ENCODE results near the gene UBE2E1. TPM values are rescaled to one million over a fixed set of nuclear protein-coding genes. Genes with fewer than 3 reads are reported as not detected.

UBE2E1 gene
- total and polyA plus RNA-seq, 2 donors (not counting 1 experiment from before 2014, with no cell fraction given): 129 to 174 TPM

GRCh38 chr3:23876923-23877322, 71.2 kb downstream of the UBE2E1 start:
- Histone ChIP-seq H3K9me3 (ENCODE audit: control insufficient read depth, insufficient read depth, low read depth, low read length) (no peaks in the 10 kb centered on the region), H3K4me1 (ENCODE audit: control insufficient read depth, extremely low read depth, insufficient read depth, low read length) (peaks cover 28% of the 10 kb centered on the region), H2AFZ (ENCODE audit: low read length) (no peak overlapping the region), H3K9ac (ENCODE audit: insufficient read depth, low read length) (no peak overlapping the region), H3K4me3 (replicated peaks in 1 of 4; ENCODE audit: control extremely low read depth in 1 of 4, insufficient read depth in 1 of 4, low read depth in 3 of 4, low read length in 4 of 4) (no peak overlapping the region), H3K36me3 (ENCODE audit: control insufficient read depth, insufficient read depth, low read length) (no peaks in the 10 kb centered on the region), H3K4me2 (ENCODE audit: extremely low read depth, insufficient read depth, low read length) (peak overlapping the region; percentile 2), H3K79me2 (ENCODE audit: control insufficient read depth, insufficient read depth, low read length) (peaks cover 6% of the 10 kb centered on the region), H3K27me3 (ENCODE audit: control insufficient read depth, insufficient read depth, low read length) (no peaks in the 10 kb centered on the region), H4K20me1 (ENCODE audit: control insufficient read depth, extremely low read depth, insufficient read depth, low read length) (no peaks in the 10 kb centered on the region), H3K27ac (ENCODE audit: insufficient read depth, low read length) (no peak overlapping the region)
- TF ChIP-seq CTCF (conservative IDR thresholded peaks at IDR 0.05 in 1 of 2, IDR thresholded peaks at IDR 0.05 in 1 of 2; ENCODE audit: low read depth in 1 of 2, low read length in 2 of 2): no peak
- no peak for TF ChIP-seq EZH2 (IDR thresholded peaks at IDR 0.05; ENCODE audit: low read length, missing control alignments)
- DNase-seq (ENCODE audit: low read depth in 2 of 2): no peak

GRCh38 chr3:23877329-23877980, 71.7 kb downstream of the UBE2E1 start:
- Histone ChIP-seq H3K9ac (ENCODE audit: insufficient read depth, low read length) (no peak overlapping the region), H3K9me3 (ENCODE audit: control insufficient read depth, insufficient read depth, low read depth, low read length) (no peaks in the 10 kb centered on the region), H3K27me3 (ENCODE audit: control insufficient read depth, insufficient read depth, low read length) (no peaks in the 10 kb centered on the region), H3K4me1 (ENCODE audit: control insufficient read depth, extremely low read depth, insufficient read depth, low read length) (peaks cover 28% of the 10 kb centered on the region), H4K20me1 (ENCODE audit: control insufficient read depth, extremely low read depth, insufficient read depth, low read length) (no peaks in the 10 kb centered on the region), H3K79me2 (ENCODE audit: control insufficient read depth, insufficient read depth, low read length) (peaks cover 6% of the 10 kb centered on the region), H3K36me3 (ENCODE audit: control insufficient read depth, insufficient read depth, low read length) (no peaks in the 10 kb centered on the region), H3K4me2 (ENCODE audit: extremely low read depth, insufficient read depth, low read length) (peak overlapping the region; percentile 2), H3K27ac (ENCODE audit: insufficient read depth, low read length) (no peak overlapping the region), H2AFZ (ENCODE audit: low read length) (no peak overlapping the region), H3K4me3 (replicated peaks in 1 of 4; ENCODE audit: control extremely low read depth in 1 of 4, insufficient read depth in 1 of 4, low read depth in 3 of 4, low read length in 4 of 4) (no peak overlapping the region)
- DNase-seq (ENCODE audit: low read depth in 2 of 2): peak; percentile 83 to 86
- TF ChIP-seq CTCF (conservative IDR thresholded peaks at IDR 0.05 in 1 of 2, IDR thresholded peaks at IDR 0.05 in 1 of 2; ENCODE audit: low read depth in 1 of 2, low read length in 2 of 2) (no peak), EZH2 (IDR thresholded peaks at IDR 0.05; ENCODE audit: low read length, missing control alignments) (no peak)

DNA sequence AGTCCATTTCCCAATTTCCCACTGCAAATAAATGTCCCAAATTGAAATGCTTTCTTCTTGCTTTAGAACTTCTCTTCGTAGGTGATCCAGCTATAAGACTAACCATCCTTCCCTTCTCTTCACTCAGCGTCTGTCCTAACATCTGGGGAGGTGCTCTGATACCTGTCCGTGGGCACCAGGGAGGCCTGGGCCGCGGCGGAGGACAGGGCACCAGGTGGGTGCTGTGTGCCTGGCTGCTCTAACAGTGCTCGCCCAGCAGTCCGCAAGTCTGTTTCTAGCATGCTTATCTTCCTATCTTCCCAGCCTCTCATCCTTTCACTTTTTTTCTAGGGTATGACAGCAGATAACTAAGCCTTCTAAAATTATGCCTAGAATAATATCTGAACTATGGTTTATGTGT, 73.7 kb downstream of the UBE2E1 start:
- H3K79me2 ChIP-seq (ENCODE audit: control insufficient read depth, insufficient read depth, low read length): peaks cover 6% of the 10 kb centered on the region
- H2AFZ ChIP-seq (ENCODE audit: low read length): no peak overlapping the region
- peaks cover 19% of the 10 kb centered on the region for H3K4me1 ChIP-seq (ENCODE audit: control insufficient read depth, extremely low read depth, insufficient read depth, low read length)
- H3K9me3 ChIP-seq (ENCODE audit: control insufficient read depth, insufficient read depth, low read depth, low read length): no peaks in the 10 kb centered on the region
- no peak for TF ChIP-seq CTCF (conservative IDR thresholded peaks at IDR 0.05 in 1 of 2, IDR thresholded peaks at IDR 0.05 in 1 of 2; ENCODE audit: low read depth in 1 of 2, low read length in 2 of 2)
- no peak for TF ChIP-seq EZH2 (IDR thresholded peaks at IDR 0.05; ENCODE audit: low read length, missing control alignments)
- H3K27ac ChIP-seq (ENCODE audit: insufficient read depth, low read length): no peak overlapping the region
- no peak overlapping the region for H3K9ac ChIP-seq (ENCODE audit: insufficient read depth, low read length)
- H3K36me3 ChIP-seq (ENCODE audit: control insufficient read depth, insufficient read depth, low read length): no peaks in the 10 kb centered on the region
- no peak for DNase-seq (ENCODE audit: low read depth in 2 of 2)
- no peaks in the 10 kb centered on the region for H3K27me3 ChIP-seq (ENCODE audit: control insufficient read depth, insufficient read depth, low read length)
- no peak overlapping the region for H3K4me2 ChIP-seq (ENCODE audit: extremely low read depth, insufficient read depth, low read length)
- no peak overlapping the region for H3K4me3 ChIP-seq (replicated peaks in 1 of 4; ENCODE audit: control extremely low read depth in 1 of 4, insufficient read depth in 1 of 4, low read depth in 3 of 4, low read length in 4 of 4)
- no peaks in the 10 kb centered on the region for H4K20me1 ChIP-seq (ENCODE audit: control insufficient read depth, extremely low read depth, insufficient read depth, low read length)

Data from fibroblast of lung (primary cell).